ENCODE data around the gene PECR.

Gene PECR

DNA sequence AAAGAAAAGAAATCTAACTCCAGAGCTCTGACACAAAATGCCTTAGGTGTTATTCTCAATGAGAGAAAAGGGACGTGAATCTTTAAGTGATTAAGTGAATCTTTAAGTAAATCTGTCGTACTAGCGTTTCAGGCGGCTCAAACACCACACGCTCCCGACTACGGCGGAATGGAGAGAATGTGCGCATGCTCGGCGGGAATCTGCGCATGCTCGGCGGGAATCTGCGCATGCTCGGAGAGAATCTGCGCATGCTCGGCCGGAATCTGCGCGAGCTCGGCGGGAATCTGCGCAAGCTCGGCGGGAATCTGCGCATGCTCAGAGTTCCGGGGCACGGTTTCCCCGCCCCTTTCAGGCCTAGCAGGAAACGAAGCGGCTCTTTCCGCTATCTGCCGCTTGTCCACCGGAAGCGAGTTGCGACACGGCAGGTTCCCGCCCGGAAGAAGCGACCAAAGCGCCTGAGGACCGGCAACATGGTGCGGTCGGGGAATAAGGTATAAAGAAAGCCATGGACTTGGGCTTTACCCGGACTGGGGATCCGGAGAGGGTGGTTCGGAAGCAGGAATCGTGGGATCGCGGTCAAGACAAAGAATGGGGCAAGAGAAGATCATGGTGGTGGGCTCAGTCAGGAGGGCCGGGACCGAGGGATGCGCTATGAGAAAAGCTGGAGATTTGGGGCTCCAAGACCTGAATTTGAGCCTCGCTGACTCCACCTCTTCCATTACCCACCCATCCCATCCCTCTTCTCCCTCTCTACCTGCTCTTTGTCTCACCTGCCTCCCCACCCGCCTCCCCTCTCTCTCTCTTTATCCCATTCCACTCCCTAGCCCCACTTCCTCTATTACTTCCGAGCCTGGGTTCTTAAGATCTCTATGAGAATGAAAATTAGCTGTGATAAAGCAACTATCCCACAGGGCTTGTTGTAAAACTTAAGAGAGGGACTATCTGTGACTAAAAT lies 27.6 kb upstream of the PECR start, which contains the start of gene XRCC5 (continued):
- TF ChIP-seq ZNF843 (tag by site-specific recombination; IDR thresholded peaks at IDR 0.05) (no peak; the same call in 1 of the 2 replicates), ZNF664 (tag by site-specific recombination; IDR thresholded peaks at IDR 0.05) (no peak), ZNF701 (tag by site-specific recombination; IDR thresholded peaks at IDR 0.05) (no peak), ZNF596 (tag by site-specific recombination; IDR thresholded peaks at IDR 0.05) (no peak), ZNF692 (tag by site-specific recombination; IDR thresholded peaks at IDR 0.05) (no peak), GFI1B (tag by site-specific recombination; IDR thresholded peaks at IDR 0.05) (no peak), ZNF394 (tag by site-specific recombination; IDR thresholded peaks at IDR 0.05; ENCODE audit: borderline replicate concordance) (peak; percentile 57), ZNF473 (tag by site-specific recombination; IDR thresholded peaks at IDR 0.05) (no peak), ZNF175 (tag by site-specific recombination; IDR thresholded peaks at IDR 0.05) (no peak), ZNF121 (tag by site-specific recombination; IDR thresholded peaks at IDR 0.05) (no peak), CTCF (tag by site-specific recombination; IDR thresholded peaks at IDR 0.05) (peak; percentile 36; the same call in 1 of the 2 replicates), ZNF645 (tag by site-specific recombination; IDR thresholded peaks at IDR 0.05) (no peak), SALL2 (tag by site-specific recombination; IDR thresholded peaks at IDR 0.05; ENCODE audit: borderline replicate concordance) (no peak), ZNF174 (tag by site-specific recombination; IDR thresholded peaks at IDR 0.05) (no peak), ZNF202 (tag by site-specific recombination; IDR thresholded peaks at IDR 0.05; ENCODE audit: borderline replicate concordance) (no peak), ZNF747 (tag by site-specific recombination; IDR thresholded peaks at IDR 0.05) (no peak), FEZF1 (tag by site-specific recombination; IDR thresholded peaks at IDR 0.05) (no peak), MYNN (tag by site-specific recombination; IDR thresholded peaks at IDR 0.05; ENCODE audit: borderline replicate concordance) (no peak), PATZ1 (tag by site-specific recombination; IDR thresholded peaks at IDR 0.05) (no peak), ZNF610 (tag by site-specific recombination; IDR thresholded peaks at IDR 0.05; ENCODE audit: borderline replicate concordance) (0 out of 2 replicates have a peak, but pooled peaks have one; percentile 18), OVOL3 (tag by site-specific recombination; IDR thresholded peaks at IDR 0.05) (peak; percentile 7; the same call in 1 of the 2 replicates), ZNF221 (tag by site-specific recombination; IDR thresholded peaks at IDR 0.05; ENCODE audit: borderline replicate concordance) (no peak), ZNF639 (tag by site-specific recombination; IDR thresholded peaks at IDR 0.05) (no peak), ZNF777 (tag by site-specific recombination; IDR thresholded peaks at IDR 0.05; ENCODE audit: borderline replicate concordance) (no peak), KLF17 (tag by site-specific recombination; IDR thresholded peaks at IDR 0.05) (no peak; the same call in 1 of the 2 replicates)
- TF ChIP-seq, protein P1, sequence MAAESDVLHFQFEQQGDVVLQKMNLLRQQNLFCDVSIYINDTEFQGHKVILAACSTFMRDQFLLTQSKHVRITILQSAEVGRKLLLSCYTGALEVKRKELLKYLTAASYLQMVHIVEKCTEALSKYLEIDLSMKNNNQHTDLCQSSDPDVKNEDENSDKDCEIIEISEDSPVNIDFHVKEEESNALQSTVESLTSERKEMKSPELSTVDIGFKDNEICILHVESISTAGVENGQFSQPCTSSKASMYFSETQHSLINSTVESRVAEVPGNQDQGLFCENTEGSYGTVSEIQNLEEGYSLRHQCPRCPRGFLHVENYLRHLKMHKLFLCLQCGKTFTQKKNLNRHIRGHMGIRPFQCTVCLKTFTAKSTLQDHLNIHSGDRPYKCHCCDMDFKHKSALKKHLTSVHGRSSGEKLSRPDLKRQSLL (tag by site-specific recombination; IDR thresholded peaks at IDR 0.05), result no peak
